K562 (cell line): ENCODE results near the gene PPP1R15A. TPM values are rescaled to one million over a fixed set of nuclear protein-coding genes. Genes with fewer than 3 reads are reported as not detected.
A peak's percentile ranks its signal among the peaks of the same experiment; 100 is the strongest.

Experiments used
- CCNT2 ChIP-seq: IDR thresholded peaks from 2 replicates; pipeline ENCODE4 v1.6.1; 2011; ENCODE audit warnings: borderline replicate concordance, low read depth, mild to moderate bottlenecking, moderate library complexity, mixed read lengths, low read length; ENCODE audit not compliant: insufficient read length; ENCODE audit errors: extremely low read depth
- ELK1 ChIP-seq: sonication (generic); formaldehyde crosslinking; IDR thresholded peaks from 2 replicates; pipeline ENCODE4 v1.8.1; 2022; ENCODE audit warnings: missing genetic modification reagents
- HNRNPLL ChIP-seq: fragments of 200-400 bp; formaldehyde crosslinking; IDR thresholded peaks from 2 replicates; pipeline ENCODE4 v1.6.1; 2017; ENCODE audit warnings: low read length, low read depth, mild to moderate bottlenecking; ENCODE audit not compliant: poor library complexity, severe bottlenecking
- IRF1 ChIP-seq: sonication (generic); formaldehyde crosslinking; IDR thresholded peaks from 2 replicates; pipeline ENCODE4 v1.8.0; 2022; ENCODE audit warnings: missing genetic modification reagents, mild to moderate bottlenecking, borderline replicate concordance
- KDM1A ChIP-seq, 2 experiments: fragments of 450-650 bp; IDR thresholded peaks; 2 replicates each; pipeline ENCODE4 v1.6.1; 2016; ENCODE audit warnings: mild to moderate bottlenecking in 2 of 2
- THRB ChIP-seq: fragments of 450-650 bp; formaldehyde crosslinking; conservative IDR thresholded peaks from 2 replicates; pipeline ENCODE4 v1.4.0; 2022; ENCODE audit warnings: mild to moderate bottlenecking, missing genetic modification characterization
- TSHZ1 ChIP-seq: fragments of 250-450 bp; sonication (Bioruptor Pico); IDR thresholded peaks from 2 replicates; pipeline ENCODE4 v1.4.0; 2020; ENCODE audit warnings: mild to moderate bottlenecking, moderate library complexity
- VEZF1 ChIP-seq: fragments of 200-800 bp; sonication (Bioruptor generic); IDR thresholded peaks from 2 replicates; pipeline ENCODE4 v1.6.1; 2017; ENCODE audit warnings: missing genetic modification characterization, missing compliant biosample characterization
- ZBTB11 ChIP-seq, 3 experiments: fragments of 200-800 bp in 1 of 3; fragments of 250-450 bp in 1 of 3; fragments of 450-650 bp in 1 of 3; sonication (Bioruptor Pico) in 1 of 3; sonication (Bioruptor generic) in 1 of 3; formaldehyde crosslinking in 1 of 3; IDR thresholded peaks; 2 replicates each; pipeline versions ENCODE4 v1.6.1 to v1.8.0; 2016 to 2022; ENCODE audit warnings: mild to moderate bottlenecking in 2 of 3, missing genetic modification characterization in 2 of 3, missing compliant biosample characterization in 1 of 3, moderate library complexity in 1 of 3
- ZBTB12 ChIP-seq: fragments of 250-450 bp; sonication (Bioruptor Pico); IDR thresholded peaks from 2 replicates; pipeline ENCODE4 v1.4.0; 2020
- ZNF133 ChIP-seq: fragments of 250-450 bp; sonication (Bioruptor Pico); IDR thresholded peaks from 2 replicates; pipeline ENCODE4 v1.4.0; 2020; ENCODE audit warnings: mild to moderate bottlenecking
- polyA plus RNA-seq, 8 experiments: library from polyadenylated mRNA; depleted of rRNA in 4 of 8; stranded (reverse) in 5 of 8; unstranded in 3 of 8; fragments of >200 nt; fragmentation: Nextera tagmentation in 2 of 8; fragmentation: Illumina TruSeq in 1 of 8; extraction: Ambion mirVana in 2 of 8; extraction: Trizol in 1 of 8; gene quantifications; 2 replicates each; pipeline versions ENCODE4 v1.2.1 to v1.2.3, GENCODE V29; 2011 to 2014; ENCODE audit warnings: inconsistent platforms in 1 of 8, missing spikeins in 1 of 8
- total RNA-seq, 7 experiments: library from RNA; depleted of rRNA in 6 of 7; stranded (reverse); fragments of >200 nt in 6 of 7; fragmentation: Illumina TruSeq in 2 of 7; extraction: Trizol in 2 of 7; gene quantifications; 2 replicates each; pipeline versions ENCODE4 v1.2.1 to v1.2.3, GENCODE V29; 2011 to 2021; ENCODE audit warnings: low replicate concordance in 1 of 7

PPP1R15A gene
- total and polyA plus RNA-seq, 9 of the 15 experiments (the other 6 are each of a cell fraction or from before 2014, with no cell fraction given) = 0.42 to 73.7 (median 44.0) TPM

GRCh38 chr19:48872182-48872883, at the start of gene PPP1R15A (continued):
- peak; percentile 72 for TF ChIP-seq CCNT2
- 0 out of 6 replicates have a peak, but pooled peaks of 1 of the 3 experiments have one; percentile 16 for TF ChIP-seq ZBTB11 (CRISPR knock-in tag; IDR thresholded peaks at IDR 0.05)
- peak; percentile 80 for TF ChIP-seq HNRNPLL
- TF ChIP-seq ZNF133 (CRISPR knock-in tag) = no peak
- 0 out of 2 replicates have a peak, but pooled peaks have one; percentile 12 for TF ChIP-seq THRB (CRISPR knock-in tag)
- TF ChIP-seq KDM1A (IDR thresholded peaks at IDR 0.05) = no peak
- TF ChIP-seq ELK1 (CRISPR knock-in tag) = no peak
- peak; percentile 43; the same call in 1 of the 2 replicates for TF ChIP-seq IRF1
- peak; percentile 83 for TF ChIP-seq ZBTB12
- TF ChIP-seq VEZF1 (CRISPR knock-in tag) = no peak; the same call in none of the 2 replicates
- no peak for TF ChIP-seq TSHZ1 (CRISPR knock-in tag)
